ENCODE measurements around the gene CELF6.

The CELF6 gene

GRCh38 chr15:72319985-72320671 is at the start of gene CELF6:
TSS of gene CELF6 (minus strand) at chr15:72320157. CDS start at chr15:72319874, 283 bp downstream.
- DNase-seq: peak; percentile 94

GRCh38 chr15:72368899-72369298 is 48.9 kb upstream of the CELF6 start:
- peak; percentile 60 for DNase-seq

DNA sequence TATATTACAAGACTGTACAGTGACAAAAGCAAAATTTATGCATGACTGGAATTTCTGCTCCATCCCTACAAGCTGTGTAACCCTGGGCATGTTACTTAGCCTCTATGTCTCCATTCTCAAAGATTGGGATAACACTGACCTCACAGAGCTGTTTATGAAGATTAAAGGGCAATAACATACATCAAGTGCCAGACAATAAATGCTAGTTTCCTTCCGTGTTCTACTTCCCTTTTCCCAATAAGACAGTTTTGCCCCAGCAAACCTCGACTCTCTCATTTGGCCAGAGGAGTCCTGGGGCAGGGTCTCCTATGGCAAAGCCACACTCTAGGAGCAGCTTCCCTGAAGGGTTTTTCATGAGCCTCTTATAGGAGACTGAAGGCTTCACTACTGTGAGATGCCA is 48.4 kb upstream of the CELF6 start:
- DNase-seq: peak; percentile 26

DNA sequence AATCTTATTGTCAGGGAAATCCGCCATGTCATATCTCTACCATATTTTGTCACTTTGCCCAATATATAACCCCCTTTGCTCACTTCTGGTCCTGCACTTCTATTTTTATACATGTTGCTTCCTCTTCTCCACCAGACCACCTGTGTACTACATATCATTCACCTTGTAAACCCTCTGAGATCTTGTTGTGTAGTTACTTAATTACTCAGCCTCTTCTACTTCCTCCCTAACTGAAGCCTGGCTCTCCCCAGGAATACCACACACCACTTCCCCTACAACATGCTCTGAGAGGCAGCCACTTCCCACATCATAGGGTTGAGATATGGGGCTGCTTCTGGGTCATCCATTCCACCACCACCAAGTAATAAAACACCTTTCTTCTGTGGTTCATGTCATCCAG is 45.9 kb upstream of the CELF6 start:
- peak; percentile 74 for DNase-seq

- DNase-seq: no peak
These were observed 41.2 kb upstream of the CELF6 start for GRCh38 chr15:72361176-72361575.

GRCh38 chr15:72358650-72359171 is 38.8 kb upstream of the CELF6 start:
- DNase-seq: no peak

GRCh38 chr15:72358121-72358520 is 38.2 kb upstream of the CELF6 start:
- no peak for DNase-seq

GRCh38 chr15:72354496-72354895 is 34.5 kb upstream of the CELF6 start:
- no peak for DNase-seq

- DNase-seq: no peak
These were observed 33.3 kb upstream of the CELF6 start for GRCh38 chr15:72353266-72353665.

DNA sequence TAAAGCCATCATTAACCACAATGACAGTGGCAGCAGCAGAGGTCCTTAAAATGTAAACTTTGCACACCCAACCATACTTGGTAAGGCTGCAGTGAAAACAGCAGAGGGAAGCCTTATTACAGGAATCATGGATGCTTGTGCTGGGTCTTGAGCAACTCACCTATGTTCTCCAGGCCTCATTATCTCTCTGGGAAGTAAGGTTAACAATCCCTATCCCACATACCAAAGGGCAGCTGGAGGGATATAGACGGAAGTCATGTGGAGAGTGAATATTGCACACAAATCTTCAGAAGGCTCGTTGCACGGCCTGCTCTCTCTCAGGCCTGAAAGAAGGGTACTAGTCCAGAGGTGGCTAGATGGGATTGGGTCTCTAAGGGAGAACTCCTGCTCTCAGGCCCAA is 25.8 kb upstream of the CELF6 start:
- DNase-seq: no peak

DNA sequence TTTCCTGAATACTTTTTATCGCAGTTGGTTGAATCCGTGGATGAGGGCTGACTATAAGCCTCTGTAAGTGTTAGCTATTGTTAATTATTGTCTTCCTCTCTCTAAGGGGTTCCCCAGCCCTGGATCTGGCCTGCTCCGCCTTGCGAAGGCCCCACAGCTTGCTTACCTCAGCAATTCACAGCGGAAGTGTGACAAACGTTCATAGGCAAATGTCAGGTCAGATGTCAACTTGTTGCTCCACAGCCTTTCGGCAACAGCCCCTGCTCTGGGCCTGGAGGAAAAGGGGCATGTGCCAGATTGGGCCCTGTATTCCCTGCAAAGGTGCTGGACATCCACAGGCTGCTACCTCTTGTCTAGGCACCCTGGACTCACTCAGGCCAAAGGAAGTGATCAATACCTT is 25.3 kb upstream of the CELF6 start:
- no peak for DNase-seq

GRCh38 chr15:72344602-72345001 is 24.6 kb upstream of the CELF6 start:
- no peak for DNase-seq

DNA sequence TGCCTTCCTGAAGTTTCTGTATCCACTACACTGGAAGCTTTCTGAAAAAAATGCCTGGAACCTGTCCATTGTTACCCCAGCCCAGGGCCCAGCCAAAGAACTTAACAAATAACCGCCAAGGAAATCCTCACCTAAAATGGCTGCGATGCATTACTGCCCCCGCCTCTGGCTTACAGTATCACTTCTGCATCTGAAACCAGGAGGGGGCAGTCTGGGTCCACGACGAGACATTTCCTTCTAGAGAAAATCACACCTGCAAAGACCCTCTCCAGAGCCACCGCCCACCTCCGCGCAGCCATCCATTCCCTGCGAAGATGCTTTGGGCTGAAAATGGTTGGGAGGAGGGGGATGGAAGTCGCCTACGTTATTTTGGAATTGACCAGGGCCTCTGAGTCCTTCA is 22.4 kb upstream of the CELF6 start:
- DNase-seq: peak; percentile 69

- DNase-seq: no peak
These were observed 21.4 kb upstream of the CELF6 start for GRCh38 chr15:72341361-72341760.

DNA sequence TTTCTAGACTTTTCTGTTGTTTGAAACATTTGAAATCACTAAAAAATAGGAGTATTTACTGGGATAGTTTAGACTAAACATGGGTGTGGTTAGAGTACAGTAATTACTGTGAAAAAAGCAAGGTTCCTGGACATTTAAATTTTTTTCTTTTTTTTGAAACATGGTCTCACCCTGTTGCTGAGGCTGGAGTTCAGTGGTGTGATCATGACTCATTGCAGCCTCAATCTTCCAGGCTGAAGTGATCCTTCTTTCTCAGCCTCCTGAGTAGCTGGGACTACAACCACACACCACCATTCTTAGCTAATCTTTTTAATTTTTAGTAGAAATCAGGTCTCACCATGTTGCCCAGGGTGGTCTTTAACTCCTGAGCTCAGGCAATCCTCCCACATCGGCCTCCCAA is 20.4 kb upstream of the CELF6 start:
- no peak for DNase-seq

- peak; percentile 58 for DNase-seq
These were observed 19.8 kb upstream of the CELF6 start for GRCh38 chr15:72339777-72340177.

DNA sequence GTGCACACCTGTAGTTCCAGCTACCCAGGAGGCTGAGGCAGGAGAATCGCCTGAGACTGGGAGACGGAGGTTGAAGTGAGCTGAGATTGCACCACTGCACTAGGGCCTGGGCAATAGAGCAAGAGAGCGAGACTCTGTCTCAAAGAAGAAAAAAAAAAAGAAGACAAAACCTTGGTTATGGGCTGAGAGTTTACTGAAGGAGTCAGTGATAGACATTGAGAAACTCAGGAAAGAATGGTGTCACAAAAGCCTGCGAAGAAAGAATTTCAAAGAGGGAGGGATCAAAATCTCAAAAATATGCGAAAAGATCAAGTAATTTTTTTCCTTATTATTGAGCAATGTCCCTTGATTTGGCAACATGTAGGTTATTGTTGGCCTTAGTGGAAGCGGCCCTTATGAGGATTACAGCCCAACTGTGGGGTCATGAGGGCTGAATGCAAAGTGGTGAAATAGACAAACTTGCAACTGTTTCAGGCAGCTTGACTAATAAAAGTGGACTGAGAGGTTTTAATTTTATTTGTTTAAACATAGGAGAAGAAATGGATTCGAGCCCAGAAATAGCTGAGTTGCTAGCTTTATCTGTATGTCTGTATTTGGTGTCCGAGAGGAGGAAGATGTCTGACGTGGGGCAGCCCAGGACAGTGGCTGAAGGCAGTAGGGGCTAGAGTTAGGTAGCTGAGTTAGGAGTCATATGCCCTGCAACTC is 18.8 kb upstream of the CELF6 start:
- peak; percentile 32 for DNase-seq

DNA sequence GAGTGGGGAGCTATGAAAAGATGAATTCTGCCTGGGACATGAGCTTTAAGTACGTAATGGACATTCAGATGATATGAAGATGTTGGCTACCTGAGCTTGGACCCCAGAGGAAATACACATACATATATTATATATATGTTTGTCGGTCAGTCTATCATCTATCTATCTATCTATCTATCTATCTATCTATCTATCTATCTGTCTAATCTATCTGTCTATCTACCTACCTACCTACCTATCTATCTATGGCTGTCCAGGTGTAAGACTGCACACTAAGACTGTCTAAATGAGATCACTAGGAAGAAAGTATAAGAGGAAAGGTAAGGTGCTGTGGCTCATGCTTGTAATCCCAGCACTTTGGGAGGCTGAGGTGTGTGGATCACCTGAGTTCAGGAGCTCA is 18.2 kb upstream of the CELF6 start:
- no peak for DNase-seq

DNA sequence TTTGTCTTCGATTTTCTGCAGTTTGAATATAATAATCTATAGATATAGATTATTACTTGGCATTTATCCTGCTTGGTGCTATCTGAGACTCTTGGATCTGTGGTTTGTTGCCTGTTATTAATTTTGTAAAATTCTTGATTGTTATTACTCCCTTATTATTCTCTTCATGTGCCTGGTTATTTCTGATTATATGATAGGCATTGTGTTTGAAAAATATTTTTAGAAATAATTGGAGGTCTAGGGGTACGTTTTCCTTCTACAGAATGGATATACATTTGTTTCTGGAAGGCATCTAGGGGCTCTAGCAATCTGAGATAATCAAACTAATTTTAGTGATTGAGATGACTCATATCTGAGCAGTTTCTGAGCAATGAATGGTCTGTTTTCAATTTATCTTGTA is 14.9 kb upstream of the CELF6 start:
- DNase-seq: no peak

GRCh38 chr15:72331021-72331420 is 11.1 kb upstream of the CELF6 start:
- no peak for DNase-seq

- no peak for DNase-seq
These were observed 3.8 kb upstream of the CELF6 start for GRCh38 chr15:72323752-72324151.

- peak; percentile 81 for DNase-seq
These were observed 485 bp downstream of the CELF6 start for GRCh38 chr15:72319360-72319984.

DNA sequence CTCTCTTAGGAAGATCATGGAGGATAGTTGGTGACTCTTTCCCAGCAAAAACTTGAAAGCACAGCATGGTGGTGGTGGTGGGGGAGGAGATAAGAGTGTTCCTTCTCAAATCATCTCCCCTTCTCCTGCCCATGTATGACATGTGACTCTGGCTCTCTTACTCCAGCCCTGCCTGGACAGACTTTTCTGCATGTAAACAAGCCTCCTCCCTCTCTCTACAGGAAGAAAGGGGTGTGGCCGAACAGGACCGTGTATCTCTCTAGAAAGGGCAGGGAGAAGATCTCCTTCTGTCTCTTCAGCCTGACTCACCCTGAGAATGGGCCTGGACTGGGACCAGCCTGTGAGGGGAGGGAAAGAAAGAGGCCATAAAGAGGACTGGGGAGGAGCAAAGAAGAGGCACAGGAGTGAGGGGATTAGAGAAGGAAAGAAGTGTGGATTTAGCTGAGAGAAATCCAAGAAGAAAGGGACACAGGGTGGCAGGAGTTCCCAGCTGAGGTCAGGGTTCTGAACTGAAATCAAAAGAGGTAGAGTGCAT is 1.5 kb downstream of the CELF6 start:
- peak; percentile 47 for DNase-seq
